ENCODE results near the gene TRIM13.

GRCh38 chr13:50033725-50034124 lies 36.9 kb downstream of the TRIM13 start:
- TF ChIP-seq CTCF (IDR thresholded peaks at IDR 0.05) (no peak), POLR2A (IDR thresholded peaks at IDR 0.05; ENCODE audit: low read depth) (no peak)
